HCT116 (cell line): ENCODE results near the gene CTNND2. TPM values are rescaled to one million over a fixed set of nuclear protein-coding genes. Genes with fewer than 3 reads are reported as not detected.

Experiments
- ATAC-seq: fragments of 200-7000 bp; cut with Tn5 transposase; 2 replicates; pipeline ENCODE4 v1.9.1; 2020; ENCODE audit warnings: mild to moderate bottlenecking, moderate library complexity
- BruUV-seq: library from RNA; stranded (reverse); fragments of 400-500 nt; replicated peaks from 2 replicates; lab custom pipeline; 2021; lab: Mats Ljungman, UMichigan
- CTCF ChIA-PET: fragments of 300-600 bp; sonication (Branson Sonifier 250); formaldehyde crosslinking; loops from one replicate; lab custom pipeline; 2021; ENCODE audit warnings: antibody characterized with exemption; lab: Charles Lee
- POLR2A ChIA-PET: fragments of 300-600, 350-600 bp; sonication (Branson Sonifier 250); formaldehyde crosslinking; loops from one replicate; lab custom pipeline; 2021; ENCODE audit warnings: antibody characterized with exemption; lab: Charles Lee
- RAD21 ChIA-PET, 2 experiments: fragments of 300-600 bp; sonication (Branson Sonifier 250); formaldehyde crosslinking; loops; one replicate each; lab custom pipeline; 2023; ENCODE audit warnings: low total read pairs in 2 of 2; ENCODE audit not compliant: uncharacterized antibody in 2 of 2, unreplicated experiment in 2 of 2, low non-redundant PET in 1 of 2; lab: Charles Lee
- DNase-seq: peaks from one replicate; pipeline ENCODE4 v3.0.0-alpha.2; 2010; ENCODE audit warnings: low read depth, low spot score
- H2AFZ ChIP-seq: fragments of 200-600 bp; shearing (Covaris generic), sonication (generic); 2 replicates; pipeline ENCODE4 v1.6.1; 2017; ENCODE audit warnings: low read depth, mixed run types, mixed read lengths, antibody characterized with exemption, low read length; ENCODE audit not compliant: poor library complexity, severe bottlenecking
- H3K27ac ChIP-seq: 2 replicates; pipeline ENCODE4 v1.5.1; 2012; ENCODE audit warnings: low read depth, low read length
- H3K27me3 ChIP-seq: fragments of 200-600 bp; sonication (generic); 2 replicates; pipeline ENCODE4 v1.6.1; 2016; ENCODE audit warnings: mixed run types, low read length, mixed read lengths; ENCODE audit not compliant: insufficient read depth
- H3K36me3 ChIP-seq, 2 experiments: fragments of 200-500 bp in 1 of 2; fragments of 200-600 bp in 1 of 2; sonication (Bioruptor generic) in 1 of 2; sonication (generic) in 1 of 2; 2 replicates each; pipeline versions ENCODE4 v1.5.1 to v1.6.1; 2014 to 2016; ENCODE audit warnings: low read length in 2 of 2, inconsistent platforms in 1 of 2, mixed read lengths in 1 of 2, mixed run types in 1 of 2; ENCODE audit not compliant: insufficient read depth in 2 of 2, control insufficient read depth in 1 of 2
- H3K4me1 ChIP-seq, 2 experiments: fragments of 200-600 bp in 1 of 2; sonication (generic) in 1 of 2; 2 replicates each; pipeline versions ENCODE4 v1.5.1 to v1.6.1; 2012 to 2017; ENCODE audit warnings: low read length in 2 of 2, inconsistent platforms in 1 of 2, mild to moderate bottlenecking in 1 of 2, mixed read lengths in 1 of 2, mixed run types in 1 of 2, moderate library complexity in 1 of 2; ENCODE audit not compliant: insufficient read depth in 2 of 2, control insufficient read depth in 1 of 2
- H3K4me2 ChIP-seq: fragments of 200-600 bp; sonication (generic); 2 replicates; pipeline ENCODE4 v1.6.1; 2017; ENCODE audit warnings: mixed run types, low read length, mixed read lengths
- H3K4me3 ChIP-seq, 2 experiments: fragments of 200-600 bp in 1 of 2; sonication (generic) in 1 of 2; replicated peaks in 1 of 2; 2 replicates each; pipeline ENCODE4 v1.5.1; 2011 to 2016; ENCODE audit warnings: low read length in 2 of 2, control low read depth in 1 of 2, low read depth in 1 of 2, mild to moderate bottlenecking in 1 of 2, mixed read lengths in 1 of 2, mixed run types in 1 of 2
- H3K79me2 ChIP-seq: fragments of 200-600 bp; sonication (generic); 2 replicates; pipeline ENCODE4 v1.6.1; 2017; ENCODE audit warnings: mild to moderate bottlenecking, mixed run types, low read length, moderate library complexity, mixed read lengths; ENCODE audit not compliant: insufficient read depth
- H3K9ac ChIP-seq: fragments of 200-600 bp; sonication (generic); 2 replicates; pipeline ENCODE4 v1.6.1; 2016; ENCODE audit warnings: low read length, mixed read lengths
- H3K9me2 ChIP-seq: fragments of 200-600 bp; sonication (generic), shearing (Covaris generic); 2 replicates; pipeline ENCODE4 v1.6.1; 2017; ENCODE audit warnings: mixed run types, mild to moderate bottlenecking, moderate library complexity; ENCODE audit not compliant: insufficient read depth
- H3K9me3 ChIP-seq, 2 experiments: fragments of 200-500 bp in 1 of 2; fragments of 200-600 bp in 1 of 2; sonication (Bioruptor generic) in 1 of 2; sonication (generic) in 1 of 2; 2 replicates each; pipeline ENCODE4 v1.6.1; 2014 to 2017; ENCODE audit warnings: low read length in 2 of 2, mixed read lengths in 2 of 2, inconsistent platforms in 1 of 2, low read depth in 1 of 2, mild to moderate bottlenecking in 1 of 2, mixed run types in 1 of 2, moderate library complexity in 1 of 2; ENCODE audit not compliant: control insufficient read depth in 1 of 2, insufficient read depth in 1 of 2
- H4K20me1 ChIP-seq: fragments of 200-600 bp; sonication (generic), shearing (Covaris generic); 2 replicates; pipeline ENCODE4 v1.6.1; 2017; ENCODE audit warnings: mixed run types, mild to moderate bottlenecking, moderate library complexity; ENCODE audit not compliant: insufficient read depth
- CBX3 ChIP-seq: IDR thresholded peaks from 2 replicates; pipeline ENCODE4 v1.6.1; 2012; ENCODE audit warnings: low read depth
- EGR1 ChIP-seq: IDR thresholded peaks from 2 replicates; pipeline ENCODE4 v1.6.1; 2012; ENCODE audit warnings: low read depth
- ELF1 ChIP-seq: IDR thresholded peaks from 2 replicates; pipeline ENCODE4 v1.6.1; 2012; ENCODE audit warnings: low read depth, borderline replicate concordance
- EZH2 ChIP-seq: fragments of 200-600 bp; sonication (generic); IDR thresholded peaks from 2 replicates; pipeline ENCODE4 v1.6.1; 2017; ENCODE audit warnings: antibody characterized with exemption, mixed run types
- JUND ChIP-seq: IDR thresholded peaks from 2 replicates; pipeline ENCODE4 v1.6.1; 2012
- MAX ChIP-seq: IDR thresholded peaks from 2 replicates; pipeline ENCODE4 v1.6.1; 2012
- POLR2AphosphoS5 ChIP-seq: IDR thresholded peaks from 2 replicates; pipeline ENCODE4 v1.6.1; 2011; ENCODE audit warnings: mild to moderate bottlenecking, low read depth, low read length, moderate library complexity
- RAD21 ChIP-seq: IDR thresholded peaks from 2 replicates; pipeline ENCODE4 v1.6.1; 2012; ENCODE audit warnings: low read depth, mild to moderate bottlenecking
- SIN3A ChIP-seq: IDR thresholded peaks from 2 replicates; pipeline ENCODE4 v1.6.1; 2012; ENCODE audit warnings: low read depth
- SP1 ChIP-seq: IDR thresholded peaks from 2 replicates; pipeline ENCODE4 v1.6.1; 2012; ENCODE audit warnings: low read depth
- TCF7L2 ChIP-seq: IDR thresholded peaks from 2 replicates; pipeline ENCODE4 v1.7.0; 2011; ENCODE audit warnings: borderline replicate concordance, inconsistent platforms; ENCODE audit not compliant: insufficient read depth, insufficient read length; ENCODE audit errors: extremely low read depth
- YY1 ChIP-seq: IDR thresholded peaks from 2 replicates; pipeline ENCODE4 v1.6.1; 2011; ENCODE audit warnings: low read length, low read depth, moderate library complexity, mild to moderate bottlenecking; ENCODE audit not compliant: insufficient replicate concordance; ENCODE audit errors: extremely low read depth
- ZNF274 ChIP-seq: fragments of 200-500 bp; sonication (Bioruptor generic); IDR thresholded peaks from 2 replicates; pipeline ENCODE4 v1.6.1; 2014; ENCODE audit warnings: mild to moderate bottlenecking, low read depth, low read length, inconsistent platforms
- intact Hi-C: fragments of 100-400 bp; cut with micrococcal nuclease; formaldehyde crosslinking; loops from 2 replicates; pipeline ENCODE4 v1.10.0; 2022
- total RNA-seq: library from RNA; stranded (reverse); gene quantifications from one replicate; pipeline ENCODE4 v1.2.1, GENCODE V29; 2021; ENCODE audit not compliant: unreplicated experiment
- TF ChIP-seq, protein P1 (sequence below): IDR thresholded peaks from 2 replicates; pipeline ENCODE4 v1.6.1; 2012; ENCODE audit warnings: low read depth
- TF ChIP-seq, protein P2 (sequence below), 3 experiments: fragments of 200-600 bp in 1 of 3; sonication (generic) in 1 of 3; IDR thresholded peaks in 2 of 3; conservative IDR thresholded peaks in 1 of 3; 2 replicates each; pipeline ENCODE4 v1.5.1; 2012 to 2017; ENCODE audit warnings: low read depth in 2 of 3, low read length in 2 of 3, antibody characterized with exemption in 1 of 3, borderline replicate concordance in 1 of 3, control low read depth in 1 of 3, mild to moderate bottlenecking in 1 of 3, mixed read lengths in 1 of 3, mixed run types in 1 of 3, moderate library complexity in 1 of 3; ENCODE audit not compliant: insufficient read depth in 1 of 3
- TF ChIP-seq, protein P3 (sequence below): IDR thresholded peaks from 2 replicates; pipeline ENCODE4 v1.6.1; 2012

The CTNND2 gene
- total RNA-seq, 1 experiment from 2014 or later = not detected

DNA sequence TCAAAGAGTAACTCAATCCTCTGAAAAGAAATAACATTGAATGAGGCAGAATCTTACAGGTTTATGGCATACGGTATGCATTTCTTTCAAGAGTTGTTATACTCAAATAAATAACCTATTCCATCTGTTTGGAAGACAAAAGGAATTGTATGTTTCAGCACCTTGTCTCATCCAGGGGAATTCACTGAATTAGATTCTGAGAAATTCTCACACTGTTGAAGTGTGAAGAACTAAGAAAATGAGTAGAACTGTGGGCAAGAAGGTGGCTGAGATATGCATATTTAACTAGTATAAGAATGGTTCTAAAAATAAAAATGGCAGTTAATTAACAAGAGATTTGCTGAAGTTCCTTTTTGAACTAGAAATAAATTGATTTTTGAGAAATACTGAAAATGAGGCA lies 863.9 kb downstream of the CTNND2 start (continued):
- TF ChIP-seq, protein P1, sequence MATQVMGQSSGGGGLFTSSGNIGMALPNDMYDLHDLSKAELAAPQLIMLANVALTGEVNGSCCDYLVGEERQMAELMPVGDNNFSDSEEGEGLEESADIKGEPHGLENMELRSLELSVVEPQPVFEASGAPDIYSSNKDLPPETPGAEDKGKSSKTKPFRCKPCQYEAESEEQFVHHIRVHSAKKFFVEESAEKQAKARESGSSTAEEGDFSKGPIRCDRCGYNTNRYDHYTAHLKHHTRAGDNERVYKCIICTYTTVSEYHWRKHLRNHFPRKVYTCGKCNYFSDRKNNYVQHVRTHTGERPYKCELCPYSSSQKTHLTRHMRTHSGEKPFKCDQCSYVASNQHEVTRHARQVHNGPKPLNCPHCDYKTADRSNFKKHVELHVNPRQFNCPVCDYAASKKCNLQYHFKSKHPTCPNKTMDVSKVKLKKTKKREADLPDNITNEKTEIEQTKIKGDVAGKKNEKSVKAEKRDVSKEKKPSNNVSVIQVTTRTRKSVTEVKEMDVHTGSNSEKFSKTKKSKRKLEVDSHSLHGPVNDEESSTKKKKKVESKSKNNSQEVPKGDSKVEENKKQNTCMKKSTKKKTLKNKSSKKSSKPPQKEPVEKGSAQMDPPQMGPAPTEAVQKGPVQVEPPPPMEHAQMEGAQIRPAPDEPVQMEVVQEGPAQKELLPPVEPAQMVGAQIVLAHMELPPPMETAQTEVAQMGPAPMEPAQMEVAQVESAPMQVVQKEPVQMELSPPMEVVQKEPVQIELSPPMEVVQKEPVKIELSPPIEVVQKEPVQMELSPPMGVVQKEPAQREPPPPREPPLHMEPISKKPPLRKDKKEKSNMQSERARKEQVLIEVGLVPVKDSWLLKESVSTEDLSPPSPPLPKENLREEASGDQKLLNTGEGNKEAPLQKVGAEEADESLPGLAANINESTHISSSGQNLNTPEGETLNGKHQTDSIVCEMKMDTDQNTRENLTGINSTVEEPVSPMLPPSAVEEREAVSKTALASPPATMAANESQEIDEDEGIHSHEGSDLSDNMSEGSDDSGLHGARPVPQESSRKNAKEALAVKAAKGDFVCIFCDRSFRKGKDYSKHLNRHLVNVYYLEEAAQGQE = no peak
- TF ChIP-seq YY1 (no peak), ELF1 (no peak), SIN3A (no peak)
- TF ChIP-seq, protein P2, sequence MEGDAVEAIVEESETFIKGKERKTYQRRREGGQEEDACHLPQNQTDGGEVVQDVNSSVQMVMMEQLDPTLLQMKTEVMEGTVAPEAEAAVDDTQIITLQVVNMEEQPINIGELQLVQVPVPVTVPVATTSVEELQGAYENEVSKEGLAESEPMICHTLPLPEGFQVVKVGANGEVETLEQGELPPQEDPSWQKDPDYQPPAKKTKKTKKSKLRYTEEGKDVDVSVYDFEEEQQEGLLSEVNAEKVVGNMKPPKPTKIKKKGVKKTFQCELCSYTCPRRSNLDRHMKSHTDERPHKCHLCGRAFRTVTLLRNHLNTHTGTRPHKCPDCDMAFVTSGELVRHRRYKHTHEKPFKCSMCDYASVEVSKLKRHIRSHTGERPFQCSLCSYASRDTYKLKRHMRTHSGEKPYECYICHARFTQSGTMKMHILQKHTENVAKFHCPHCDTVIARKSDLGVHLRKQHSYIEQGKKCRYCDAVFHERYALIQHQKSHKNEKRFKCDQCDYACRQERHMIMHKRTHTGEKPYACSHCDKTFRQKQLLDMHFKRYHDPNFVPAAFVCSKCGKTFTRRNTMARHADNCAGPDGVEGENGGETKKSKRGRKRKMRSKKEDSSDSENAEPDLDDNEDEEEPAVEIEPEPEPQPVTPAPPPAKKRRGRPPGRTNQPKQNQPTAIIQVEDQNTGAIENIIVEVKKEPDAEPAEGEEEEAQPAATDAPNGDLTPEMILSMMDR (IDR thresholded peaks at IDR 0.05 in 2 of 3, conservative IDR thresholded peaks at IDR 0.05 in 1 of 3; ENCODE audit: borderline replicate concordance in 1 of 3, insufficient read depth in 1 of 3, low read depth in 2 of 3, low read length in 2 of 3) = no peak

DNA sequence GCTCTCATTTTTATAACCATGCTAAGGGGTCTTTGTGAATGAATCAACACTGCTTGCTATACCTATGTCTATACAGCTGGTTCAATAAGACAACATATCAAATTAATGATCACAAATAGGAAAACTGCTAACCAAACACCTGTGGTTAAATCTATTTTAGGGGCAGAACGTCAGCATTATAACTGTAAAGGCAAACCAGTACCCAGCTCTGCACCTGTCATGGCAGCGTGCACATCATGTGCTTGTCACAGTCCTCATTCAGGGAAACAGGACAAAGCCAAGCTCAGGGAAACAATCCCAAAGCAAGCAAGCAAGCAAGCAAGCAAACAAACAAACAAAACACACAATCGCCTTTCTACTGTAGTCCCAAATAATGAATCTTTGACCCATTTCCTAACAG lies 865.5 kb downstream of the CTNND2 start:
- no peaks in the 10 kb centered on the region for H3K9me2 ChIP-seq
- H3K4me3 ChIP-seq = no peak overlapping the region
- ChIA-PET POLR2A (no interaction called here), CTCF (no interaction called here), RAD21 (no interaction called here)
- no peak overlapping the region for H2AFZ ChIP-seq
- ATAC-seq (no peak), DNase-seq (no peak)
- no peaks in the 10 kb centered on the region for H3K36me3 ChIP-seq
- no peaks in the 10 kb centered on the region for H3K79me2 ChIP-seq
- no peaks in the 10 kb centered on the region for H3K9me3 ChIP-seq
- H4K20me1 ChIP-seq = no peaks in the 10 kb centered on the region
- intact Hi-C loops = no loop called here
- H3K27me3 ChIP-seq = peaks cover 50% of the 10 kb centered on the region
- no peak overlapping the region for H3K9ac ChIP-seq
- no peak overlapping the region for H3K4me2 ChIP-seq
- H3K4me1 ChIP-seq = no peaks in the 10 kb centered on the region
- H3K27ac ChIP-seq = no peak overlapping the region
- no TSS peak for BruUV-seq
- TF ChIP-seq CBX3 = no peak
- TF ChIP-seq EZH2 = no peak
- no peak for TF ChIP-seq SIN3A
- TF ChIP-seq YY1 = no peak
- TF ChIP-seq EGR1 = no peak
- TF ChIP-seq ELF1 = no peak
- TF ChIP-seq, protein P3, sequence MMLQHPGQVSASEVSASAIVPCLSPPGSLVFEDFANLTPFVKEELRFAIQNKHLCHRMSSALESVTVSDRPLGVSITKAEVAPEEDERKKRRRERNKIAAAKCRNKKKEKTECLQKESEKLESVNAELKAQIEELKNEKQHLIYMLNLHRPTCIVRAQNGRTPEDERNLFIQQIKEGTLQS = no peak
- TF ChIP-seq ZNF274 = no peak
- no peak for TF ChIP-seq RAD21
- no peak for TF ChIP-seq MAX
- TF ChIP-seq, protein P2 (IDR thresholded peaks at IDR 0.05 in 2 of 3, conservative IDR thresholded peaks at IDR 0.05 in 1 of 3; ENCODE audit: borderline replicate concordance in 1 of 3, insufficient read depth in 1 of 3, low read depth in 2 of 3, low read length in 2 of 3) = no peak
- TF ChIP-seq SP1 = no peak
- no peak for TF ChIP-seq TCF7L2
- no peak for TF ChIP-seq POLR2AphosphoS5
- TF ChIP-seq JUND = no peak
